Stimulated activated CD8-positive, alpha-beta memory T cell treated with anti-CD3 and anti-CD28 coated beads, Interleukin-12 subunit alpha, Interleukin-12 subunit beta, amount 100 ng/mL, for 24 hours (primary cell): ENCODE results near the gene MEAF6.
"Not testable (repeated sequence)": the region's sequence is repeated elsewhere in the genome, so short reads cannot be mapped to it uniquely, and the experiment has no call there.

Experiments used
- DNase-seq: peaks from one replicate; pipeline ENCODE4 v3.0.0-alpha.2; 2020; ENCODE audit errors: extremely low read depth

MEAF6 gene

GRCh38 chr1:37532418-37533156, 18.0 kb upstream of the MEAF6 start:
- not testable (repeated sequence) for DNase-seq

DNA sequence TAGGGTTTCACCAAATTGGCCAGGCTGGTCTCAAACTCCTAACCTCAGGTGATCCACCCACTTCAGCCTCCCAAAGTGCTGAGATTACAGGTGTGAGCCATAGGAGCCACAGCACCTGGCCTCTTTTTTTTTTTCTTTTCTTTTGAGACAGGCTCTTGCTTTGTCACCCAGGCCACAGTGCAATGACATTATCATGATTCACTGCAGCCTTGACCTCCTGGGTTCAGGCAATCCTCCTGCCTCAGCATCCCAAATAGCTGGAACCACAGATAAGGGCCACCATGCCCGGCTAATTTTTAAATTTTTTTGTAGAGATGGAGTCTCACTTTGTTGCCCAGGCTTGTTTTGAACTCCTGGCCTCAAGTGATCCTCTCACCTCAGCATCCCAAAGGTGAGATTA, 15.3 kb upstream of the MEAF6 start:
- DNase-seq: not testable (repeated sequence)

DNA sequence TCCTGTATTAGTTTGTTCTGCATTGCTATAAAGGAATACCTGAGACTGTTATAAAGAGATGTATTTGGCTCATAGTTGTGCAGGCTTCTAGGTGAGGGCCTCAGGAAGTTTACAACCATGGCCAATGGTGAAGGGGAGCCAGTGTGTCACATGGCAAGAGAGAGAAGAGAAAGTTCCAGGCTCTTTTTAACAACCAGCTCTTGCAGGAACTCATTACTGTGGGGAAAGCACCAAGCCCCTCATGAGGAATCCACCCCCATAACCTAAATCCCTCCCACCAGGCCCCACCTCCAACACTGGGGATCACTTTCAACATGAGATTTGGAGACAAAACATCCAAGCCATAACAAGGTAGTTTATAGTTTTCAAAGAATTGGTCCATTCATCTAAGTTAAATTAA, 5.0 kb upstream of the MEAF6 start:
- DNase-seq: no peak

DNA sequence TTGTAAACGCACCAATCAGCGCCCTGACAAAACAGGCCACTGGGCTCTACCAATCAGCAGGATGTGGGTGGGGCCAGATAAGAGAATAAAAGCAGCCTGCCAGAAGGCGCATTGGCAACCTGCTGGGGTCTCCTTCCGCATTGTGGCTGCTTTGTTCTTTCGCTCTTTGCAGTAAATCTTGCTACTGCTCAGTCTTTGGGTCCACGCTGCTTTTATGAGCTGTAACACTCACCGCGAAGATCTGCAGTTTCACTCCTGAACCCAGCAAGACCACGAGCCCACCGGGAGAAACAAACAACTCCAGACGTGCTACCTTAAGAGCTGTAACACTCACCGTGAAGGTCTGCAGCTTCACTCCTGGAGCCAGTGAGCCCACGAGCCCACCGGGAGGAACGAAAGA, 4.4 kb upstream of the MEAF6 start:
- not testable (repeated sequence) for DNase-seq

DNA sequence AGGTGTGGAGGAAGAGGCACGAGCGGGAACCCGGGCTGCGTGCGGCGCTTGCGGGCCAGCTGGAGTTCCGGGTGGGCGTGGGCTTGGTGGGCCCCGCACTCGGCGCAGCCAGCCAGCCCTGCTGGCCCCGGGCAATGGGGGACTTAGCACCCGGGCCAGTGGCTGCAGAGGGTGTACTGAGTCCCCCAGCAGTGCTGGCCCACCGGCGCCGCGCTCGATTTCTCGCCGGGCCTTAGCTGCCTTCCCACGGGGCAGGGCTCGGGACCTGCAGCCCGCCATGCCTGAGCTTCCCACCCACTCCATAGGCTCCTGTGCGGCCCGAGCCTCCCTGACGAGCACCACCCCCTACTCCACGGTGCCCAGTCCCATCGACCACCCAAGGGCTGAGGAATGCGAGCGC, 3.7 kb upstream of the MEAF6 start:
- DNase-seq: not testable (repeated sequence)

GRCh38 chr1:37517569-37517968, 3.0 kb upstream of the MEAF6 start:
- no peak for DNase-seq

GRCh38 chr1:37515185-37516034, 844 bp upstream of the MEAF6 start:
- no peak for DNase-seq

DNA sequence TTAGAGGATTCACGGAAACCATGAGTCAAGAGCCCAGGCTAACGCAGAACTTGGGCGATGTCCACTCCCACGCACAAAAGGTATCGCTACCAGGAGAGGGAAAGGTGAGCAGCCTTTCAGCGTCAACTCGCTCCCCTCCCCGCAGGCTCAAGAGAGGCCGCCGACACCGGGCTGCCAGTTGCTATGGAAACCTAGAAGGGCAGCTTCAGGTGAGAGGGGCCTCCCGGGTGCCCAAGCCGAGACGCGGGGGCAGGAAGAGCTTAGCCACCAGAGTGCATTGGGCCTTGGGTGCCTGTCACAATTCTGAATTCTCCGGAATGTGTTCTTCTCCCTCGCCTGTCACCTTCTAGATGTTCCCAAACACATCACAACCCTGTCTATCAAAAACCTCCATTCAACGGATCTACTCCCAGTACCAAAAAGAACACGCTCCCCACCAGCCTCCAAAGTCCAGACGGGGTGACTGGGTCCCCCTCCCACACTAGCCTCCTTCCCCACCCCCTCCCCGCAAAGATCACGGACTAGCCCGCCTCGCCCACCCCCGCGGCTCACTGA, 694 bp downstream of the MEAF6 start:
- no peak for DNase-seq

DNA sequence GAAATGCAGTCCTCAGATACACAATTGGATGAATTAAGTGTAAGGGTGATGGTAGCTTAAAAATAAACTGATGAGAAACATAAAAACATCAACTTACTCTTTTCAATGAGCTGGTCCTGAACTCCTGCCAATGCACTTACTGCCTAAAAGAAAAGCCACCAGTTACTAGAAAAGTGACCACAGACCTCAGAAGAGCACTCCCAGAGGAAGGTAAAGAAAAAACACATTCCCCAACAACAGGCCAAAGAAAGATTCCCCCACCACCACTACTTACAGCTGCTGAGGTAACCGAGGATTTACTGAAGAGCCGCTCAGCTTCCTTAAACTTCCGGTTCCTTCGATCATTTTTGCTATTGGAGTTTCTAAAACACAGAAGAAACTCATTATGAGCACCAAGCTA, 5.4 kb downstream of the MEAF6 start:
- DNase-seq: no peak

- DNase-seq: no peak
Measured at GRCh38 chr1:37506740-37507139, 7.8 kb downstream of the MEAF6 start.

GRCh38 chr1:37502791-37503190, 11.8 kb downstream of the MEAF6 start:
- not testable (repeated sequence) for DNase-seq

DNA sequence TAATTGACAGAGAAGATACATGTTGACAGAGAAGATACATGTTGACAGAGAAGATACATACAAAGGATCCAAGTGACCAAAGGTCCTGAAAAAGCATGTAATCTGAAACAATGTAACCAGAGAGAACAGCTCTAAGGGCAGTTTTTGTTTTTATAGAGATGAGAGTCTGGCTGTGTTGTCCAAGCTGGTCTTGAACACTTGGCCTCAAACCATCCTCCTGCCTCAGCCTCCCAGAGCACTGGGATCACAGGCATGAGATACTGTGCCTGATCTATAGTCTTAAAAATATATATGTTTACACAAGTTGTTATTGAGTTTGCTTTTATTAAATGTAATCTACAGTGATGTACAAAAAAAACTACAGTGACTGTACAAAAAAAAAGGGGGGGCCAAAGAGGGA, 12.5 kb downstream of the MEAF6 start:
- DNase-seq: no peak

- DNase-seq: no peak
Measured at GRCh38 chr1:37501661-37502060, 12.9 kb downstream of the MEAF6 start.

GRCh38 chr1:37498872-37499617, 15.5 kb downstream of the MEAF6 start:
- DNase-seq: no peak

DNA sequence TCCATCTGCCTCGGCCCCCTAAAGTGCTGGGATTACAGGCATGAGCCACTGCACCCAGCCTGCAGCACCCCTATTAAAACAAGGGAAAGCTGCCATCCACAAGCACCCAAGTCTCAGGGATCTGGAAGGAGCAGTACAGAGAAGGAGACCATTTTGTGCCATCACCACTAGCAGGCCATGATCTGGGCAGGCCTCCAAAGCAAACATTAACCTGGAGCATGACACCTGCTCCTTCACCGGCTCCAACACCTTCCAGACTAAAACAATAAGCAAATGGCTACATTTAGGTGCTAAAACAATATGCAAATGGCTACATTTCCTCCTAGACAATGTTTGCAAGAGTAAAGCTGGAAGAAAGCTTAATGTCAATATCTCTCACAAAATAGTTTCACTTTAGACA, 16.7 kb downstream of the MEAF6 start:
- no peak for DNase-seq

DNA sequence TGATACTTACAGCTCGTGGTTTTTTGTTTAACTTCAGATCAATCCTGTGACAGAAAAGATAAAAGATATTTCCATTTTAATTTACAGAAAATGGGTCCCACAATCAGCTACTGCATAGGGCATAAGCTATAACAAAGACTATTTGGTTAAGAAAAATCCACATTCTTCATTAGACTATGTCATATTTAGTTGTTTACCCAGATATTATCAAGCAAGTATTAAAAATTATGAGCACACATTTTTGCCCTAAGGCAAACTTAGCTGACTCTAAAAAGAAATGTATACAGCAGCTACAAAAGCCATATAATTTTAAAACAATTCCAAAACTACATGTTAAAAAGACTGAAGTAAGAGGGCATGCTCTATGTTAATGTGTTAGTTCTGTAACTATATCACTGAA, 18.7 kb downstream of the MEAF6 start:
- DNase-seq: no peak

GRCh38 chr1:37493336-37494098, 21.0 kb downstream of the MEAF6 start:
- no peak for DNase-seq

- DNase-seq: no peak
Measured at GRCh38 chr1:37487619-37487984, 27.0 kb downstream of the MEAF6 start.

GRCh38 chr1:37486680-37487618, 27.6 kb downstream of the MEAF6 start:
- peak; percentile 47 for DNase-seq
